HT1080 (cell line): ENCODE data around the gene NUCB1. TPM values are rescaled to one million over a fixed set of nuclear protein-coding genes. Genes with fewer than 3 reads are reported as not detected.
"Not testable (repeated sequence)": the region's sequence is repeated elsewhere in the genome, so short reads cannot be mapped to it uniquely, and the experiment has no call there.

Source experiments
- DNase-seq: peaks from one replicate; pipeline ENCODE4 v3.0.0-alpha.2; 2015; ENCODE audit warnings: low read depth
- polyA plus RNA-seq, 2 experiments: library from polyadenylated mRNA; depleted of rRNA; stranded (reverse); fragments of >200 nt; gene quantifications; 2 replicates each; pipeline ENCODE4 v1.2.3, GENCODE V29; 2015
- total RNA-seq: library from RNA; depleted of rRNA; stranded (reverse); fragments of >200 nt; shearing (Covaris generic); gene quantifications from 2 replicates; pipeline ENCODE4 v1.2.3, GENCODE V29; 2014; rRNA removed

NUCB1 gene
- 107 and 146 TPM in 2 replicates for total RNA-seq
- 209 and 210 TPM in 2 replicates for polyA plus RNA-seq (2015; cell fraction: cytosol; rRNA removed)
- 362 and 376 TPM in 2 replicates for polyA plus RNA-seq (2015; cell fraction: nucleus; rRNA removed)

GRCh38 chr19:48899781-48900476, at the start of gene NUCB1:
NUCB1 (plus strand) TSS chr19:48900312; CDS start chr19:48900797, 485 bp downstream.
- DNase-seq, result peak; percentile 99

GRCh38 chr19:48852292-48852691, 47.8 kb upstream of the NUCB1 start:
- DNase-seq, result no peak

DNA sequence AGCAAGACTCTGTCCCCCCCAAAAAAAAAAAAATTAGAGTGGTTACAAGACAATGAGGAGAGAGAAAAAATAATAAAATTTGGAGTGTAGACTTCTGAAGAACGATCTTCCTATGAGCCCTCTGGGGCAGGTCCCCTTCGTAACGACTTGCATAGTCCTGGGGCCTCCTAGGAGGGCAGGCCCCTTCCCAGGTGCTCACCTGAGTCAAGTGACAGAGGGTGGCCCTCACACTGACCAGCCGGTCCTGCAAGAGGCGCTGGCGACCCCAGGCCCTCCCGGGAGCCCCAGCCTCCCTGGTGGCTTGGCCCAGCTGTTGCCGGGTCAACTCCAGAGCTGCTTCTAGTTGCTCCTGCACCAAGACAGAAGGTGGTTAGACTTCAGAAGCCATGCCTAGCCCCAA, 46.6 kb upstream of the NUCB1 start:
- DNase-seq, result no peak

DNA sequence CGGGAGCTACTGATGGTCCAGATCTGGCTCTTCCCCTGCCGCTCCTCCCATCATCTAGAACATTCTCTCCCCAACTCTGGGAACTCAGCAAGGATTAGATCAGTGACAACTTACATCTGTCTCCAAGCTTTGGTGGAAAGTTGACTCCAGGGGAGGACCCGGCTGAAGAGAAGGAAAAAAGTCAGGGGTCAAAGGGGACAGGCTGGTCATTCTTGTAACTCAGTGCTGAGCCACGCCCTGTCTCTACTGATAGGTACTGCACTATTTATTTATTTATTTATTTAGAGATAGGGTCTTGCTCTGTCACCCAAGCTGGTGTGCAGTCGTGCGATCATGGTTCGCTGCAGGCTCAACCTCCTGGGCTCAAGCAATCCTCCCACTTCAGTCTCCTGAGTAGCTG, 46.0 kb upstream of the NUCB1 start:
- DNase-seq, result no peak

DNA sequence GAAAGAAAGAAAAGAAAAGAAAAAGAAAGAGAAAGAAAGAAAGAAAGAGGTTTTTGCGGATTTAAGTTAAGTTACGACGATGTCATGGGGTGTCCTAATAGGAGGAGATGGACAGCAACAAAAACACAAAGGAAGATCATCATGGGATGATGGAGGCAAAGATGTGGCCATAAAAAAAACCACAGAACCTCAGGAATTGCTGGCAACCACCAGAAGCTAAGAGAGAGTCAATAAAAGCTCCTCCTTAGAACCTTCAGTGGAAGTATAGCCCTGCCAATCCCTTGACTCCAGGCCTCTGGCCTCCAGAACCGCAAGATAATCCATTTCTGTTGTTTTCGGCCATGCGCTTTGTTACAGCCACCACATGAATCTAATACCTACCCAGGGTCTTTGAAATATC, 43.2 kb upstream of the NUCB1 start:
- no peak for DNase-seq

GRCh38 chr19:48858984-48859710, 41.0 kb upstream of the NUCB1 start:
- DNase-seq, result no peak

- no peak for DNase-seq
These were observed 40.2 kb upstream of the NUCB1 start for GRCh38 chr19:48859711-48860572.

DNA sequence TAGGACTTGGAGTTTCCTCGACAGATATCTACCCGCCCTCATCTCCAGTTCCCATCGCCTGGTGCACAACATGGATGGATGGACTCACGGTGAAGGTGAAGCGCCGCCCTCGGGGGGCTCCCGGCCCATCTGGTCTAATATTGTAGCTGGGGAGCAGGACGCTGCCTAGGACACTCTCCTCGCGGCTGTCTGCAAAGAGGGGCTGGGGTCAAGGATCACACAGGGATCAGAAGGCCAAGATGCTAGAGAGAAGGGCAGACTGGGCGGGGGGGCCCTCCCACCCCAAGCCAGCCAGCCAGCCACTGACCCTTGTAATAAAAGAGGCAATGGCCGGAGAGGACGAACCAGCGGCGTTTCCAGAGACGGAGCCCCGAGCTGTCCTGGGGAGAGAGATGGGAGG, 38.8 kb upstream of the NUCB1 start:
- no peak for DNase-seq

DNA sequence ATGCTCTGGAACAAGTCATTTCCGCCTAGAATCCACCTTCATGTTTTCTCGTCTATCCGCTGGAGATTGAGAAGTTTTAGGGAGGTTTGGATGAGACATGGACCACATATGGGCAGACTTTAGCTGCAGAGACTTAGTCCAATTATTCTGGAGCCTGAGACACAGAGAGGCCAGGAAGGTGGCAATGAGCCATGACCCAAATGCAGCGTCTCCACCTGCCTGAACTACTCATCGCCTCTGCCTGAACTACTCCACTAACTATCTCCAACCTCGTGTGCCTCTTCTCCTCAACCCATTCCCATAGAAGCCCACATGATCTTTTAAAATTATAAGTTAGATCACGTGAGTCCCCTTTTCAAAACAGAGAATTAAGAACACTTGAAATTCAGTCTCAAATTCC, 37.3 kb upstream of the NUCB1 start:
- no peak for DNase-seq

GRCh38 chr19:48866692-48867091, 33.4 kb upstream of the NUCB1 start:
- no peak for DNase-seq

- no peak for DNase-seq
These were observed 32.9 kb upstream of the NUCB1 start for GRCh38 chr19:48867123-48867745.

DNA sequence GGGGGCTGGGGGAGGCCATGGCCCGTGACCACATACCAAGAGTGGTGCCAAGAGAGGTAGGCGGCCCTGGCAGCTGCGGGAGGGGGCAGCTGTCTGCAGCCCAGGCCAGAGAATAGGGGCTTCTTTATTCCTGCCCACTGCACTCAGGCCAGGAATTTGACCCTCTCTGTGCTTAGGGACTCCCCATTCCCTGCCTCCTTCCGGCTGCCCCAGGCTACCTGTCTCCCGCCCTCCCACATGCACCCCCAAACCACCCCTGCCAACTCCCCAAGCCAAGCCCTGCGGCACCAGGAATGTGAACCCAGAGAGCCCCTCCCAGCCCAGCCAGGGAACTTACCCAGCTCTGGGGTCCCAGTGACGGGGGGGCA, 32.4 kb upstream of the NUCB1 start:
- no peak for DNase-seq

GRCh38 chr19:48868114-48868886, 31.8 kb upstream of the NUCB1 start, which contains the start of gene PLEKHA4:
PLEKHA4 (minus strand) TSS chr19:48868617; CDS start chr19:48867620, 997 bp downstream.
- no peak for DNase-seq

DNA sequence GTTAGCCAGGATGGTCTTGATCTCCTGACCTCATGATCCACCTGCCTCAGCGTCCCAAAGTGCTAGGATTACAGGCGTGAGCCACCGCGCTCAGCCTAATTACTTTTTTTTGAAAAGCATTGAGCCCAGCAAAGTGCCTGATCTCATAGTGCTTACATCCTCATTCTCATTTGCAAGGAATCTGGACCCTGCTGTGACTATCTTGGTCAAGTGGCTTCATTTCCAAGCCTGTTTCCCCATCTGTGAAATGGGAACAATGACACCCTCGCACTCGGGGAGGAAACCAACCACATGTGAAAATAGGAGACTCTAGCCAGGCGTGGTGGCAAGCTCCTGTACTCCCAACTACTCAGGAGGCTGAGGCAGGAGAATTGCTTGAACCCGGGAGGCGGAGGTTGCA, 30.1 kb upstream of the NUCB1 start:
- DNase-seq, result no peak

GRCh38 chr19:48871471-48872181, 28.5 kb upstream of the NUCB1 start:
- not testable (repeated sequence) for DNase-seq

DNA sequence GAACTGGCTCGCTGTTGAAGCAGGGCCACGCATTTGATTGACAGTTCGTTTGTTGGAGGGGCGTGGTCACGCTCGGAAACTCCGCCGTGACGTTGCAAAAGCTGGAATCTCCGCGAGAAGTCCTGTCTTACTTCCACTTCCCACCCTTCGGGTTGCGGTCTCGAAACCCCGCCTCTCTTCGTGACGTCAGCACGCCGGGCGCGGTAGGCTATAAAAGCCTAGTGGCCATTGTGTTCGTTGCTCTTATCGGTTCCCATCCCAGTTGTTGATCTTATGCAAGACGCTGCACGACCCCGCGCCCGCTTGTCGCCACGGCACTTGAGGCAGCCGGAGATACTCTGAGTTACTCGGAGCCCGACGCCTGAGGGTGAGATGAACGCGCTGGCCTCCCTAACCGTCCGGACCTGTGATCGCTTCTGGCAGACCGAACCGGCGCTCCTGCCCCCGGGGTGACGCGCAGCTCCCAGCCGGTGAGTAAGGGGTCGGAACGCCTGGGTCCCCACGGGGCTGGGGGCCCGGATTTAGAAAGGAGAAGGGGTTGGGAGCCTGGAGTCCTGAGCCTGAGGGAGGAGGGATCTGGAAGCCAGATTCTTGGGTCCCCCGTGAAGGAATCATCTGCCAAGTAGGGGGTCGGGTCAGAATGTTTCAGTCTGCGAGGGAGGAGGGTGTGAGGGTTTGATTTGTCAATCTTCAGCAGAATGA, 27.8 kb upstream of the NUCB1 start, which contains the start of gene PPP1R15A:
TSS of gene PPP1R15A (plus strand) at position 240 of the 702 bp plus-strand sequence. CDS start 813 bp downstream, outside the sequence.
- peak; percentile 97 for DNase-seq

DNA sequence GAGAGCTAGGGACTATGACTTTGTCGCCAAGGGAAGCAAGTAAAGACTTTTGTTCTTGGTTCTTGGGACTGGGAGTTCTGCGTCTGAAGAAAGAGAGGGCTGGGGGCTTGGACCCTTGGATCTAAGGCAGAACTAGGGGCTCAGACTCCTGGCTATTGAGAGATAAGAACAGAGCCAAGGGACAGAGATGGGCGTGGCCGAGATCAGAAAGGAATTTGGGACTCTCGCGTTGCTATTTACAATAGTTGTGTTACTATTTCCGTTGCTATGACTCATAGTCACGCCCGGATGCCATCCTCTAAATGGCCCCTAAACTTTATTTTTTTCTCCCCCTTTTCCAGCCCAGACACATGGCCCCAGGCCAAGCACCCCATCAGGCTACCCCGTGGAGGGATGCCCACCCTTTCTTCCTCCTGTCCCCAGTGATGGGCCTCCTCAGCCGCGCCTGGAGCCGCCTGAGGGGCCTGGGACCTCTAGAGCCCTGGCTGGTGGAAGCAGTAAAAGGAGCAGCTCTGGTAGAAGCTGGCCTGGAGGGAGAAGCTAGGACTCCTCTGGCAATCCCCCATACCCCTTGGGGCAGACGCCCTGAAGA, 27.1 kb upstream of the NUCB1 start:
- peak; percentile 91 for DNase-seq

DNA sequence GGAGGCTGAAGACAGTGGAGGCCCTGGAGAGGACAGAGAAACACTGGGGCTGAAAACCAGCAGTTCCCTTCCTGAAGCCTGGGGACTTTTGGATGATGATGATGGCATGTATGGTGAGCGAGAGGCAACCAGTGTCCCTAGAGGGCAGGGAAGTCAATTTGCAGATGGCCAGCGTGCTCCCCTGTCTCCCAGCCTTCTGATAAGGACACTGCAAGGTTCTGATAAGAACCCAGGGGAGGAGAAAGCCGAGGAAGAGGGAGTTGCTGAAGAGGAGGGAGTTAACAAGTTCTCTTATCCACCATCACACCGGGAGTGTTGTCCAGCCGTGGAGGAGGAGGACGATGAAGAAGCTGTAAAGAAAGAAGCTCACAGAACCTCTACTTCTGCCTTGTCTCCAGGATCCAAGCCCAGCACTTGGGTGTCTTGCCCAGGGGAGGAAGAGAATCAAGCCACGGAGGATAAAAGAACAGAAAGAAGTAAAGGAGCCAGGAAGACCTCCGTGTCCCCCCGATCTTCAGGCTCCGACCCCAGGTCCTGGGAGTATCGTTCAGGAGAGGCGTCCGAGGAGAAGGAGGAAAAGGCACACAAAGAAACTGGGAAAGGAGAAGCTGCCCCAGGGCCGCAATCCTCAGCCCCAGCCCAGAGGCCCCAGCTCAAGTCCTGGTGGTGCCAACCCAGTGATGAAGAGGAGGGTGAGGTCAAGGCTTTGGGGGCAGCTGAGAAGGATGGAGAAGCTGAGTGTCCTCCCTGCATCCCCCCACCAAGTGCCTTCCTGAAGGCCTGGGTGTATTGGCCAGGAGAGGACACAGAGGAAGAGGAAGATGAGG, 26.4 kb upstream of the NUCB1 start:
- no peak for DNase-seq
